RWPE2 (cell line): ENCODE results near the gene DIAPH2.

Source experiments
- ATAC-seq: fragments of 200-7000 bp; cut with Tn5 transposase; 3 replicates; pipeline ENCODE4 v1.9.1; 2021; ENCODE audit warnings: low read depth
- DNase-seq: peaks from one replicate; pipeline ENCODE4 v3.0.0-alpha.2; 2020; ENCODE audit warnings: low spot score
- H3K27ac ChIP-seq: fragments of 450-650 bp; 2 replicates; pipeline ENCODE4 v1.5.1; 2017; ENCODE audit warnings: mild to moderate bottlenecking; ENCODE audit not compliant: poor library complexity, severe bottlenecking
- H3K27me3 ChIP-seq: fragments of 250-450 bp; sonication (Bioruptor Pico); 2 replicates; pipeline ENCODE4 v1.5.1; 2021; ENCODE audit warnings: mild to moderate bottlenecking, moderate library complexity; ENCODE audit not compliant: insufficient read depth, poor library complexity, severe bottlenecking
- H3K36me3 ChIP-seq: fragments of 250-450 bp; sonication (Bioruptor Pico); 2 replicates; pipeline ENCODE4 v1.5.1; 2020; ENCODE audit warnings: low read depth, mild to moderate bottlenecking, moderate library complexity
- H3K4me1 ChIP-seq: fragments of 250-450 bp; sonication (Bioruptor Pico); 2 replicates; pipeline ENCODE4 v1.5.1; 2021; ENCODE audit warnings: mild to moderate bottlenecking, moderate library complexity; ENCODE audit not compliant: insufficient read depth, poor library complexity, severe bottlenecking
- H3K4me3 ChIP-seq: fragments of 250-450 bp; sonication (Bioruptor Pico); 2 replicates; pipeline ENCODE4 v1.5.1; 2021; ENCODE audit warnings: mild to moderate bottlenecking, moderate library complexity; ENCODE audit not compliant: severe bottlenecking
- H3K9me3 ChIP-seq: fragments of 250-450 bp; sonication (Bioruptor Pico); 2 replicates; pipeline ENCODE4 v1.5.1; 2021; ENCODE audit warnings: mild to moderate bottlenecking, moderate library complexity; ENCODE audit not compliant: severe bottlenecking
- TF ChIP-seq, protein P1 (sequence below): fragments of 450-650 bp; IDR thresholded peaks from one replicate; pipeline ENCODE4 v1.5.1; 2017; ENCODE audit warnings: mild to moderate bottlenecking, moderate library complexity; ENCODE audit not compliant: poor library complexity, severe bottlenecking

Gene DIAPH2

GRCh38 chrX:97344724-97345123, 660.1 kb downstream of the DIAPH2 start:
- DNase-seq (no peak), ATAC-seq (no peak)
- no peaks in the 10 kb centered on the region for H3K27me3 ChIP-seq
- no peaks in the 10 kb centered on the region for H3K9me3 ChIP-seq
- TF ChIP-seq, protein P1, sequence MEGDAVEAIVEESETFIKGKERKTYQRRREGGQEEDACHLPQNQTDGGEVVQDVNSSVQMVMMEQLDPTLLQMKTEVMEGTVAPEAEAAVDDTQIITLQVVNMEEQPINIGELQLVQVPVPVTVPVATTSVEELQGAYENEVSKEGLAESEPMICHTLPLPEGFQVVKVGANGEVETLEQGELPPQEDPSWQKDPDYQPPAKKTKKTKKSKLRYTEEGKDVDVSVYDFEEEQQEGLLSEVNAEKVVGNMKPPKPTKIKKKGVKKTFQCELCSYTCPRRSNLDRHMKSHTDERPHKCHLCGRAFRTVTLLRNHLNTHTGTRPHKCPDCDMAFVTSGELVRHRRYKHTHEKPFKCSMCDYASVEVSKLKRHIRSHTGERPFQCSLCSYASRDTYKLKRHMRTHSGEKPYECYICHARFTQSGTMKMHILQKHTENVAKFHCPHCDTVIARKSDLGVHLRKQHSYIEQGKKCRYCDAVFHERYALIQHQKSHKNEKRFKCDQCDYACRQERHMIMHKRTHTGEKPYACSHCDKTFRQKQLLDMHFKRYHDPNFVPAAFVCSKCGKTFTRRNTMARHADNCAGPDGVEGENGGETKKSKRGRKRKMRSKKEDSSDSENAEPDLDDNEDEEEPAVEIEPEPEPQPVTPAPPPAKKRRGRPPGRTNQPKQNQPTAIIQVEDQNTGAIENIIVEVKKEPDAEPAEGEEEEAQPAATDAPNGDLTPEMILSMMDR = no peak
- no peaks in the 10 kb centered on the region for H3K36me3 ChIP-seq
- no peak overlapping the region for H3K27ac ChIP-seq
- no peaks in the 10 kb centered on the region for H3K4me1 ChIP-seq
- H3K4me3 ChIP-seq = no peak overlapping the region

- Histone ChIP-seq H3K4me3 (no peak overlapping the region), H3K4me1 (no peaks in the 10 kb centered on the region), H3K27me3 (no peaks in the 10 kb centered on the region), H3K27ac (no peak overlapping the region), H3K36me3 (no peaks in the 10 kb centered on the region), H3K9me3 (no peaks in the 10 kb centered on the region)
- DNase-seq = no peak
- TF ChIP-seq, protein P1 = no peak
- no peak for ATAC-seq
Measured at GRCh38 chrX:97358941-97359340, 674.3 kb downstream of the DIAPH2 start.

DNA sequence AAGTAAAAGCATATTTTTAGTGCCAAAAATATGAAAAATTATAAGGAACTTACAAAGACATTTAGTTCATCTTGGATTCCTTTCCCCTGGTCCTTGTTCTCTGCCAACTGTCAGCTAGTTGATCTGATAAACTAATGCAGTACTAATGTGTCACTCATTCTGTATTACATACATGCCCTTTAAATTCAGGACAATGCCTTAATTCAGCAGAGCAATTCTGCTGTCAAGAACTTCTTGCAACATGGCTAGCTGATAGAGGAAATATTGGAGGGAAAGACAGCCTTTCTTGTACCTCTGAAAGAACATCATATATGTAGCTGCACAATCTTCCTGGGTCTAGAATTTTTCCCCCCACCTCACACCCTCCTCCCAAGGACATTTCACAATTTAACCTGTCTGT, 679.2 kb downstream of the DIAPH2 start:
- Histone ChIP-seq H3K36me3 (no peaks in the 10 kb centered on the region), H3K27me3 (no peaks in the 10 kb centered on the region), H3K27ac (no peak overlapping the region), H3K4me1 (no peaks in the 10 kb centered on the region), H3K9me3 (no peaks in the 10 kb centered on the region), H3K4me3 (no peak overlapping the region)
- ATAC-seq (no peak), DNase-seq (no peak)
- TF ChIP-seq, protein P1 = no peak

DNA sequence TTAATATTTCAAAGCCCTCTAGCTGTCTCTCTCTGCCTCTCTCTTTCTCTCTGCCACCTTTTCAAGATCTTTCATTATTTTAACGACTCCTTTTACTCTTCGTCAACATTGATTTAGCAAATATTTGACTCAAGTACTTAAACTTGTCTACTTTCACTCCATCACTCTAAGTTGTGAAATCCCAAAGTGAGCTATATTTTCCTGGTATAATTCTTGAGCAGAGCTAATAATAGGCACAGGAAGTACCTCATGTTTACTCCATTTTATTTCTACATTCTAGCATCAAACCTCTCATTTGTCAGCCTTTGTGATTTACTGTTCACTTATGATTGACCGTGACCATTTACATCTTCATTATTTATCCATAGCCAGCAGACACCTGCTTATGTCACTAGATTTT, 681.6 kb downstream of the DIAPH2 start:
- DNase-seq (no peak), ATAC-seq (no peak)
- TF ChIP-seq, protein P1 = no peak
- no peak overlapping the region for H3K4me3 ChIP-seq
- no peak overlapping the region for H3K27ac ChIP-seq
- H3K27me3 ChIP-seq = no peaks in the 10 kb centered on the region
- H3K4me1 ChIP-seq = no peaks in the 10 kb centered on the region
- H3K9me3 ChIP-seq = no peaks in the 10 kb centered on the region
- H3K36me3 ChIP-seq = no peaks in the 10 kb centered on the region

- H3K27me3 ChIP-seq = no peaks in the 10 kb centered on the region
- H3K4me3 ChIP-seq = no peak overlapping the region
- TF ChIP-seq, protein P1 = no peak
- no peaks in the 10 kb centered on the region for H3K9me3 ChIP-seq
- H3K27ac ChIP-seq = no peak overlapping the region
- DNase-seq (no peak), ATAC-seq (no peak)
- H3K4me1 ChIP-seq = no peaks in the 10 kb centered on the region
- no peaks in the 10 kb centered on the region for H3K36me3 ChIP-seq
Measured at GRCh38 chrX:97367125-97367524, 682.5 kb downstream of the DIAPH2 start.
